IMR-90 (cell line): Measurements from ENCODE around the gene CMIP. TPM values are rescaled to one million over a fixed set of nuclear protein-coding genes. Genes with fewer than 3 reads are reported as not detected.

Experiments used
- ATAC-seq: fragments of 200-7000 bp; cut with Tn5 transposase; 2 replicates; pipeline ENCODE4 v1.9.1; 2020; ENCODE audit warnings: low read depth, mild to moderate bottlenecking, moderate library complexity
- BruUV-seq: library from RNA; stranded (reverse); fragments of 400-500 nt; replicated peaks from 2 replicates; lab custom pipeline; 2021; lab: Mats Ljungman, UMichigan
- CTCF ChIA-PET: fragments of 300-600 bp; formaldehyde crosslinking; extraction: SDS; loops from one replicate; lab custom pipeline; 2021; ENCODE audit warnings: antibody characterized with exemption; lab: Yijun Ruan, JAX
- POLR2A ChIA-PET: fragments of 300-600 bp; sonication (Branson Sonifier 250); formaldehyde crosslinking; loops from one replicate; lab custom pipeline; 2022; ENCODE audit warnings: antibody characterized with exemption; ENCODE audit not compliant: unreplicated experiment; lab: Charles Lee
- DNase-seq: peaks from one replicate; pipeline ENCODE4 v3.0.0; 2013
- H2AFZ ChIP-seq: replicated peaks from 2 replicates; pipeline ENCODE3; 2013; ENCODE audit warnings: low read length, mild to moderate bottlenecking; ENCODE audit not compliant: poor library complexity
- H2AK5ac ChIP-seq: 2 replicates; pipeline ENCODE4 v1.6.1; 2013; ENCODE audit warnings: low read depth, low read length, inconsistent platforms
- H2AK9ac ChIP-seq: replicated peaks from 2 replicates; pipeline ENCODE3; 2013; ENCODE audit warnings: mild to moderate bottlenecking, low read depth, low read length, moderate library complexity; ENCODE audit not compliant: poor library complexity
- H2BK120ac ChIP-seq: 2 replicates; pipeline ENCODE4 v1.6.1; 2013; ENCODE audit warnings: low read depth, low read length, inconsistent platforms
- H2BK15ac ChIP-seq: 3 replicates; pipeline ENCODE4 v1.6.1; 2013; ENCODE audit warnings: low read depth, low read length, inconsistent platforms
- H2BK20ac ChIP-seq: 2 replicates; pipeline ENCODE4 v1.6.1; 2013; ENCODE audit warnings: low read depth, mild to moderate bottlenecking, inconsistent platforms, low read length, moderate library complexity
- H2BK5ac ChIP-seq: 2 replicates; pipeline ENCODE4 v1.6.1; 2013; ENCODE audit warnings: mild to moderate bottlenecking, low read depth, low read length, inconsistent platforms; ENCODE audit not compliant: poor library complexity, severe bottlenecking
- H3K14ac ChIP-seq: replicated peaks from 2 replicates; pipeline ENCODE4 v1.6.1; 2013; ENCODE audit warnings: low read depth, low read length, inconsistent platforms
- H3K18ac ChIP-seq: 2 replicates; pipeline ENCODE4 v1.6.1; 2013; ENCODE audit warnings: low read depth, low read length, control low read depth
- H3K23ac ChIP-seq: 2 replicates; pipeline ENCODE4 v1.6.1; 2013; ENCODE audit warnings: low read depth, low read length, inconsistent platforms
- H3K27ac ChIP-seq: 2 replicates; pipeline ENCODE4 v1.5.1; 2013; ENCODE audit warnings: mild to moderate bottlenecking, control low read depth, low read length; ENCODE audit not compliant: insufficient read depth
- H3K27me3 ChIP-seq: 2 replicates; pipeline ENCODE4 v1.6.1; 2013; ENCODE audit warnings: low read length; ENCODE audit not compliant: control insufficient read depth, insufficient read depth
- H3K36me3 ChIP-seq: 2 replicates; pipeline ENCODE4 v1.6.1; 2013; ENCODE audit warnings: low read length, mixed read lengths; ENCODE audit not compliant: control insufficient read depth, insufficient read depth
- H3K4ac ChIP-seq: 2 replicates; pipeline ENCODE4 v1.6.1; 2013; ENCODE audit warnings: low read depth, low read length, inconsistent platforms
- H3K4me1 ChIP-seq: 2 replicates; pipeline ENCODE4 v1.6.1; 2013; ENCODE audit warnings: low read length, mixed read lengths; ENCODE audit not compliant: control insufficient read depth, insufficient read depth
- H3K4me2 ChIP-seq: 2 replicates; pipeline ENCODE4 v1.6.1; 2013; ENCODE audit warnings: low read depth, mild to moderate bottlenecking, control low read depth, low read length, moderate library complexity
- H3K4me3 ChIP-seq: 2 replicates; pipeline ENCODE4 v1.5.1; 2013; ENCODE audit warnings: low read depth, mild to moderate bottlenecking, control low read depth, low read length, moderate library complexity; ENCODE audit not compliant: insufficient read depth
- H3K56ac ChIP-seq: 2 replicates; pipeline ENCODE4 v1.6.1; 2013; ENCODE audit warnings: low read length, inconsistent platforms; ENCODE audit not compliant: insufficient read depth; ENCODE audit errors: extremely low read depth
- H3K79me1 ChIP-seq, 2 experiments: 2 replicates each; pipeline ENCODE4 v1.6.1; 2013; ENCODE audit warnings: low read length in 2 of 2, inconsistent platforms in 1 of 2, low read depth in 1 of 2
- H3K9ac ChIP-seq: 2 replicates; pipeline ENCODE4 v1.6.1; 2013; ENCODE audit warnings: low read depth, low read length, control low read depth
- H3K9me1 ChIP-seq: 2 replicates; pipeline ENCODE4 v1.6.1; 2013; ENCODE audit warnings: low read length, inconsistent platforms; ENCODE audit not compliant: insufficient read depth
- H3K9me3 ChIP-seq: 2 replicates; pipeline ENCODE4 v1.6.1; 2013; ENCODE audit warnings: low read length; ENCODE audit not compliant: control insufficient read depth, insufficient read depth
- H4K20me1 ChIP-seq: 2 replicates; pipeline ENCODE4 v1.6.1; 2013; ENCODE audit warnings: low read length, inconsistent platforms; ENCODE audit not compliant: insufficient read depth
- H4K5ac ChIP-seq: 2 replicates; pipeline ENCODE4 v1.6.1; 2013; ENCODE audit warnings: mild to moderate bottlenecking, low read depth, low read length, control low read depth
- H4K8ac ChIP-seq, 2 experiments: 2 replicates each; pipeline ENCODE4 v1.6.1; 2013; ENCODE audit warnings: low read depth in 2 of 2, low read length in 2 of 2, control low read depth in 1 of 2, inconsistent platforms in 1 of 2
- H4K91ac ChIP-seq: 2 replicates; pipeline ENCODE4 v1.6.1; 2013; ENCODE audit warnings: low read depth, low read length, inconsistent platforms; ENCODE audit not compliant: insufficient read depth
- CEBPB ChIP-seq: IDR thresholded peaks from 2 replicates; pipeline ENCODE4 v1.6.1; 2012; ENCODE audit warnings: low read depth, low read length, improper control_type of control experiment
- CHD1 ChIP-seq: IDR thresholded peaks from 2 replicates; pipeline ENCODE4 v1.6.1; 2012; ENCODE audit warnings: low read depth, low read length, improper control_type of control experiment
- FOS ChIP-seq: fragments of 150-350 bp; IDR thresholded peaks from 2 replicates; pipeline ENCODE4 v1.6.1; 2016; ENCODE audit warnings: low read depth, low read length
- MXI1 ChIP-seq: IDR thresholded peaks from 2 replicates; pipeline ENCODE4 v1.6.1; 2012; ENCODE audit warnings: low read depth, mild to moderate bottlenecking, low read length, moderate library complexity, borderline replicate concordance
- NFE2L2 ChIP-seq: fragments of 150-350 bp; IDR thresholded peaks from 2 replicates; pipeline ENCODE4 v1.6.1; 2016; ENCODE audit warnings: low read depth, mild to moderate bottlenecking, low read length
- POLR2A ChIP-seq: IDR thresholded peaks from 2 replicates; pipeline ENCODE4 v1.6.1; 2012; ENCODE audit warnings: mild to moderate bottlenecking, low read depth, low read length
- RAD21 ChIP-seq: IDR thresholded peaks from 2 replicates; pipeline ENCODE4 v1.6.1; 2012; ENCODE audit warnings: low read length, improper control_type of control experiment
- SMC3 ChIP-seq: fragments of 150-350 bp; IDR thresholded peaks from 2 replicates; pipeline ENCODE4 v1.6.1; 2016; ENCODE audit warnings: low read depth, mild to moderate bottlenecking, antibody characterized with exemption, low read length, moderate library complexity
- WGBS, 2 experiments: methylation state at CpG; one replicate each; pipeline versions ENCODE4 v1.1.5 to v1.1.7; 2013; ENCODE audit warnings: missing lambda C conversion rate in 2 of 2; ENCODE audit not compliant: insufficient read length in 1 of 2; ENCODE audit errors: extremely low coverage in 2 of 2; 5-methylcytosine and 5-hydroxymethylcytosine counted together
- dilution Hi-C: fragments of 300-500 bp; cut with HindIII; formaldehyde crosslinking; loops from one replicate; pipeline ENCODE4 v1.14.3; 2018; ENCODE audit warnings: low sequenced_read_pairs; ENCODE audit not compliant: unreplicated experiment
- in situ Hi-C: fragments of 300-500 bp; cut with MboI; formaldehyde crosslinking; loops from 3 replicates; pipeline ENCODE4 v1.14.3; 2019; ENCODE audit warnings: low sequenced_read_pairs, inconsistent platforms, mixed read lengths
- intact Hi-C: fragments of 100-400 bp; cut with micrococcal nuclease; formaldehyde crosslinking; loops from 2 replicates; pipeline ENCODE4 v1.10.0; 2022
- polyA plus RNA-seq, 3 experiments: library from polyadenylated mRNA; depleted of rRNA; stranded (reverse); fragments of >200 nt; gene quantifications; 2 replicates each; pipeline ENCODE4 v1.2.3, GENCODE V29; 2012; ENCODE audit warnings: low replicate concordance in 1 of 3
- total RNA-seq: library from RNA; depleted of rRNA; stranded (reverse); fragments of >200 nt; gene quantifications from 2 replicates; pipeline ENCODE4 v1.2.3, GENCODE V29; 2012

The CMIP gene
- total and polyA plus RNA-seq, 2 of the 4 experiments (the other 2 are of a cell fraction), result 3.2 to 11.6 TPM

DNA sequence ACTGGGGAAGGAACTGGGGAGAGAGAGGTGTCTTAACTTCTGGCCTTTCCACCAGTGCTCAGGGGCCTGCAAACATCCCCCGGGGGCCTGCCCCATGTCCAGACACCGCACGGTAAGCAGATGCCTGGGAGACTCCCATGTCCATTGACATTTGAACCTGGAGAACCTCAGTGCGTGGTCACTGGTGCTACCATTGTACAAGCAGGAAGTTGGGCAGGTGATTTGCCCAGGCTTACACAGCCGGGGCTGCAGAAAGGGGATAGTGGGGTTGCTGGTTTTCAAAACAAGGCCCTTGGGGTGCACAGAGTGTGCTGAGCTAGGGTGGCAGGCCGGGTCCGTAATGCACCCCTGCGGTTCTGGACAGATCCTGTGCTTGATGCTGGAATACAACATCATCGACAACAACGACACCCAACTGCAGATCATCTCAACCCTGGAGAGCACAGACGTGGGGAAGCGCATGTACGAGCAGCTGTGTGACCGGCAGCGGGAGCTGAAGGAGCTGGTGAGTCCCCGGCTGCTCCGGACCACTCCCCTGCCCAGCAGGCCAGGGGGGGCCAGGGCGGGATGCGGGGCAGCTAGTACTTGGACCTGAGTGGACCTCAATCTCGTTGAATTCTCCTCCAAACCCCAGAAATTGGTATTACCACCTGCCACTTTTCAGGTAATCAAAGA lies 256.8 kb downstream of the CMIP start:
- Histone ChIP-seq H3K36me3 (peaks cover 35% of the 10 kb centered on the region), H3K14ac (no peak overlapping the region), H4K5ac (no peak overlapping the region), H2AK9ac (no peak overlapping the region), H2BK5ac (no peak overlapping the region), H2BK120ac (no peak overlapping the region), H3K9me3 (no peaks in the 10 kb centered on the region), H2AK5ac (no peak overlapping the region), H3K4me1 (peaks cover 8% of the 10 kb centered on the region), H4K8ac (no peak overlapping the region), H2AFZ (no peak overlapping the region), H3K23ac (no peak overlapping the region), H3K27me3 (no peaks in the 10 kb centered on the region), H3K9me1 (0 out of 2 replicates have a peak, but pooled peaks cover 3% of the 10 kb centered on the region), H3K4me2 (no peak overlapping the region), H4K91ac (no peak overlapping the region), H3K4ac (no peak overlapping the region), H4K20me1 (peaks cover 20% of the 10 kb centered on the region), H3K79me1 (no peaks in the 10 kb centered on the region), H3K9ac (no peak overlapping the region), H2BK15ac (no peak overlapping the region), H3K27ac (no peak overlapping the region), H3K56ac (no peak overlapping the region), H3K4me3 (no peak overlapping the region), H2BK20ac (no peak overlapping the region), H3K18ac (no peak overlapping the region)
- WGBS, 2 experiments, result 95% methylated on average over 14 of the region's 20 CpGs; no CpG with 5 or more reads in 1 of the 2 experiments
- in situ Hi-C loops (no loop called here), dilution Hi-C loops (no loop called here), intact Hi-C loops (no loop called here)
- DNase-seq (no peak), ATAC-seq (no peak)
- ChIA-PET CTCF (no interaction called here), POLR2A (no interaction called here)
- BruUV-seq, result no TSS peak
- TF ChIP-seq FOS (no peak), NFE2L2 (no peak), CEBPB (no peak), POLR2A (no peak), RAD21 (no peak), MXI1 (no peak), SMC3 (no peak), CHD1 (no peak)
